GM12801 (cell line): Measurements from ENCODE around the gene RAF1.

ENCODE experiments used
- CTCF ChIP-seq: IDR thresholded peaks from one replicate; pipeline ENCODE4 v1.5.1; 2011; ENCODE audit warnings: control low read depth; ENCODE audit not compliant: insufficient read length; ENCODE audit errors: extremely low read depth

Gene RAF1

GRCh38 chr3:12663936-12664908 is at the start of gene RAF1:
RAF1 (minus strand) TSS chr3:12664117; CDS start chr3:12618721, 45,396 bp downstream.
- no peak for TF ChIP-seq CTCF

GRCh38 chr3:12710062-12710461 is 46.1 kb upstream of the RAF1 start:
- TF ChIP-seq CTCF = no peak

- TF ChIP-seq CTCF = no peak
Measured at GRCh38 chr3:12709334-12709733, 45.4 kb upstream of the RAF1 start.

GRCh38 chr3:12708584-12709192 is 44.8 kb upstream of the RAF1 start:
- no peak for TF ChIP-seq CTCF

GRCh38 chr3:12707449-12707848 is 43.5 kb upstream of the RAF1 start:
- TF ChIP-seq CTCF = no peak

GRCh38 chr3:12706504-12707253 is 42.8 kb upstream of the RAF1 start:
- TF ChIP-seq CTCF = peak; percentile 34

- TF ChIP-seq CTCF = no peak
Measured at GRCh38 chr3:12705981-12706380, 42.1 kb upstream of the RAF1 start.
